Activated T-helper 1 cell treated with anti-CD3 and anti-CD28 coated beads, Interleukin-12 subunit alpha, Interleukin-12 subunit beta, Interleukin-2, Interleukin-4 antibody, amounts not matched to agents 30 ng/mL and 10 ng/mL and 1 ng/mL, durations not matched to agents 14 hours and 24 hours and 36 hours (primary cell): ENCODE measurements around the gene FLAD1. TPM values are rescaled to one million over a fixed set of nuclear protein-coding genes. Genes with fewer than 3 reads are reported as not detected.

ENCODE experiments used
- DNase-seq: peaks from one replicate; pipeline ENCODE4 v3.0.0; 2021; ENCODE audit warnings: low spot score
- H3K27ac Mint-ChIP-seq: one replicate; pipeline ENCODE4 v1.8.0; 2021; ENCODE audit warnings: mild to moderate bottlenecking, mixed read lengths
- H3K27me3 Mint-ChIP-seq: one replicate; pipeline ENCODE4 v1.8.0; 2022; ENCODE audit warnings: mild to moderate bottlenecking, moderate library complexity, mixed read lengths; ENCODE audit not compliant: insufficient read depth
- H3K36me3 Mint-ChIP-seq: one replicate; pipeline ENCODE4 v1.8.0; 2021; ENCODE audit warnings: low read depth, mixed read lengths
- H3K4me1 Mint-ChIP-seq: one replicate; pipeline ENCODE4 v1.8.0; 2021; ENCODE audit warnings: low read depth, mixed read lengths
- H3K4me3 Mint-ChIP-seq: one replicate; pipeline ENCODE4 v1.8.0; 2021; ENCODE audit warnings: mild to moderate bottlenecking, moderate library complexity, mixed read lengths
- H3K9me3 Mint-ChIP-seq: one replicate; pipeline ENCODE4 v1.8.0; 2021; ENCODE audit warnings: mixed read lengths
- intact Hi-C: fragments of 100-400 bp; cut with micrococcal nuclease; formaldehyde crosslinking; loops from one replicate; pipeline ENCODE4 v1.15.1; 2024
- total RNA-seq: library from RNA; stranded (reverse); gene quantifications from 2 replicates; pipeline ENCODE4 v1.2.3, GENCODE V29; 2022

FLAD1 gene
- total RNA-seq, 1 donor from 2014 or later: 74.3 TPM

DNA sequence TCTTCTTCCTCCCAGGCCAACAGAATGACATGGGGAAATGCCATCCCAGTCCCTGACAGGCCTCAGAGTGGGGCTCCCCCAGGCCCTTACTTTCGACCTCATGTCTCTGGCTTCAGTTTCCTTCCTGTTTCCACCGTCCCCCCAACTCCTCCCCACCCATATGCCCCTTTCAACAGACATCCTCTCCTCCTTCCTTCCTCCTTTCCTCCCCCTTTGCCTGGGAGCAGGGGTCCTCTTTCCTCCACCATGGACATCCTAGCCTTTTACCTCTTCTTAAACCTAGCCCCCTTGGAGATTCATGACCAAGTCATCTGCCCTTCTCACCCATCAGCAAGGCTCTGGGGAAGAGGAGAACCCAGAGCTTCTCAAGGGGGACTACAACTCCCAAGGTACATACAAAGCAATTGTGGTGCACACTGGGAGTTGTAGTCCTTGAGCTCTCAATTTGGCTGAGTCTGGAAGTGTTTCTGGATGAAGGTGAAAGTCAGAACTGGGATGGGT, 23.5 kb downstream of the FLAD1 start:
- peaks cover 41% of the 10 kb centered on the region for H3K4me1 Mint-ChIP-seq
- H3K27me3 Mint-ChIP-seq: no peaks in the 10 kb centered on the region
- H3K9me3 Mint-ChIP-seq: no peaks in the 10 kb centered on the region
- peak overlapping the region; percentile 76 for H3K4me3 Mint-ChIP-seq
- H3K27ac Mint-ChIP-seq: peak overlapping the region; percentile 96
- peaks cover 29% of the 10 kb centered on the region for H3K36me3 Mint-ChIP-seq
- intact Hi-C loops: loop anchor here (5.0 kb wide), 1 partner anchor 166 kb away; the partner anchor contains the start of genes KRTCAP2 and TRIM46
- peak; percentile 42 for DNase-seq

- H3K4me3 Mint-ChIP-seq: peak overlapping the region; percentile 49
- no peak for DNase-seq
- H3K9me3 Mint-ChIP-seq: no peaks in the 10 kb centered on the region
- H3K36me3 Mint-ChIP-seq: peaks cover 33% of the 10 kb centered on the region
- H3K27ac Mint-ChIP-seq: no peak overlapping the region
- H3K4me1 Mint-ChIP-seq: peaks cover 47% of the 10 kb centered on the region
- no peaks in the 10 kb centered on the region for H3K27me3 Mint-ChIP-seq
- intact Hi-C loops: loop anchor here (5.0 kb wide), 1 partner anchor 165 kb away; the partner anchor contains the start of genes KRTCAP2 and TRIM46
These were observed 24.2 kb downstream of the FLAD1 start for GRCh38 chr1:155007251-155007828.

- Mint-ChIP-seq H3K4me3 (peak overlapping the region; percentile 99), H3K27ac (peak overlapping the region; percentile 97), H3K4me1 (peaks cover 56% of the 10 kb centered on the region), H3K9me3 (no peaks in the 10 kb centered on the region), H3K36me3 (peaks cover 43% of the 10 kb centered on the region), H3K27me3 (no peaks in the 10 kb centered on the region)
- intact Hi-C loops: loop anchor here (1.0 to 5.0 kb wide), 4 partner anchors 9 to 399 kb away; partner anchors contain the start of genes ADAR, KRTCAP2 and TRIM46
- peak; percentile 71 for DNase-seq
These were observed 25.1 kb downstream of the FLAD1 start for GRCh38 chr1:155008015-155008941.

DNA sequence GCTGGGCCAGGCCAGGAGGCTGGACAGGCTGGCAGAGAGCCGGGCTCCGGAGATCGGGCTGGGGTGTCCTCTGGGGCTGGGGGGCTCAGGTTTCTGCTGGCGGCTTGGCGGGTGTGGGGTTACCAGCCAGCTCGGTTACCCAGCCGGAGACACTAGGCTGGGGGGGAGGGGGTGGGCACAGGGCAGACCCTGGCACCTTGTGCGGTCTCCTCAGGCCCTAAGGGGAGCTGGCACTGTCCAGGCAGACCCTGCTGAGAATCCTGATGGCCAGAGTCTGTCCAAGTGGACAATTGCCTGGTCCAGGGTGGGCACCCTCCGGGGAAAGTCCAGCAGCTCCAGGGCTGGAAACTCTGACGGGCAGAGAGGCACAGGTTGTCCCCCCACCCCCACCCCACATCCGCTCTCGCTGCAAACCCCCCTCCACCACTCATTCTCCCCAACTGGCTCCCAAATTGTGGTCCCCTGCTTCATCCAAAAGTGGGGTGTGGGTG, 26.1 kb downstream of the FLAD1 start:
- Mint-ChIP-seq H3K9me3 (no peaks in the 10 kb centered on the region), H3K4me3 (peak overlapping the region; percentile 99), H3K36me3 (peaks cover 47% of the 10 kb centered on the region), H3K27me3 (no peaks in the 10 kb centered on the region), H3K4me1 (peaks cover 63% of the 10 kb centered on the region), H3K27ac (peak overlapping the region; percentile 97)
- no peak for DNase-seq
- intact Hi-C loops: loop anchor here (2.0 to 5.0 kb wide), 2 partner anchors 163 to 400 kb away; partner anchors contain the start of genes ADAR, KRTCAP2 and TRIM46

- intact Hi-C loops: loop anchor here (2.0 to 5.0 kb wide), 2 partner anchors 163 to 401 kb away; partner anchors contain the start of genes ADAR, KRTCAP2 and TRIM46
- Mint-ChIP-seq H3K9me3 (no peaks in the 10 kb centered on the region), H3K36me3 (peaks cover 45% of the 10 kb centered on the region), H3K4me3 (peak overlapping the region; percentile 99), H3K4me1 (peaks cover 61% of the 10 kb centered on the region), H3K27ac (peak overlapping the region; percentile 97), H3K27me3 (no peaks in the 10 kb centered on the region)
- DNase-seq: no peak
These were observed 26.6 kb downstream of the FLAD1 start for GRCh38 chr1:155009742-155010141.

- Mint-ChIP-seq H3K27me3 (no peaks in the 10 kb centered on the region), H3K9me3 (no peaks in the 10 kb centered on the region), H3K27ac (peak overlapping the region; percentile 97), H3K4me3 (peak overlapping the region; percentile 99), H3K36me3 (peaks cover 45% of the 10 kb centered on the region), H3K4me1 (peaks cover 56% of the 10 kb centered on the region)
- intact Hi-C loops: no loop called here
- no peak for DNase-seq
These were observed 27.2 kb downstream of the FLAD1 start for GRCh38 chr1:155010211-155010918.

- H3K9me3 Mint-ChIP-seq: no peaks in the 10 kb centered on the region
- peak overlapping the region; percentile 85 for H3K27ac Mint-ChIP-seq
- H3K27me3 Mint-ChIP-seq: no peaks in the 10 kb centered on the region
- no peak for DNase-seq
- peak overlapping the region; percentile 99 for H3K4me3 Mint-ChIP-seq
- peaks cover 56% of the 10 kb centered on the region for H3K4me1 Mint-ChIP-seq
- H3K36me3 Mint-ChIP-seq: peaks cover 52% of the 10 kb centered on the region
- intact Hi-C loops: no loop called here
These were observed 27.9 kb downstream of the FLAD1 start for GRCh38 chr1:155011004-155011416.

DNA sequence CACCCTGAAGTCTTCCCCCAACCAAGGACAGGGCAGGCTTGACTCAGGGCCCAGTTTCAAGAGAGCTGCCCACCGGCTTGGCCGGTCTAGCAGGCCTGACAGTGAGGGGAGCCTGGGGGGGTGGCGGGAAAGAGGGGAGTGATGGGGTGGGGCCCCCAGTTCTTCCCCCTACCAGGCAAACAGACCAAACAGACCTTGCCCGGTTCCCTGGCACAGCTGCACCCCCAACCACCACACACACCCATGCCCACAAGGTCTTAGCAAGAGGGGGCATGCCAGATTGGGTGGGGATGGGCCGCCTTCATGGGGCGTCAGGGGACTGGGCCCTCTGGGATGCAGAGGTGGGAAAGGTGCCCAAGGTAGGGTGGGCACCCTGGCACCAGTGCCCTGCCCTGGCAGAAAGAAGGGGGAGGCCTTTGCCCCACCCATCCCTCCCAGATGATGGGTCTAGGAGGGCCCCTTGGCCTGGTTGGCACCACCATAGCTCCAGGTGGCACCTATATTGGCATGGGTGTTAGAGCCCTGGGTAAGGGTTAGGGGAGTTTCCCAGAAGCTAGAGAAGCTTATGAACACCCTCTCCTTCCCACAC, 28.4 kb downstream of the FLAD1 start:
- intact Hi-C loops: loop anchor here (1.0 kb wide), 1 partner anchor 9 kb away; the partner anchor contains the start of gene ZBTB7B
- peaks cover 56% of the 10 kb centered on the region for H3K4me1 Mint-ChIP-seq
- peaks cover 52% of the 10 kb centered on the region for H3K36me3 Mint-ChIP-seq
- peak overlapping the region; percentile 99 for H3K4me3 Mint-ChIP-seq
- H3K27me3 Mint-ChIP-seq: no peaks in the 10 kb centered on the region
- H3K27ac Mint-ChIP-seq: peak overlapping the region; percentile 85
- no peaks in the 10 kb centered on the region for H3K9me3 Mint-ChIP-seq
- no peak for DNase-seq

GRCh38 chr1:155012026-155012546, 28.9 kb downstream of the FLAD1 start:
- Mint-ChIP-seq H3K4me1 (peaks cover 55% of the 10 kb centered on the region), H3K4me3 (peak overlapping the region; percentile 85), H3K36me3 (peaks cover 56% of the 10 kb centered on the region), H3K27ac (peak overlapping the region; percentile 90), H3K27me3 (no peaks in the 10 kb centered on the region), H3K9me3 (no peaks in the 10 kb centered on the region)
- DNase-seq: no peak
- intact Hi-C loops: loop anchor here (1.0 kb wide), 1 partner anchor 10 kb away; the partner anchor contains the start of gene ZBTB7B

GRCh38 chr1:155012776-155013602, 29.8 kb downstream of the FLAD1 start:
- Mint-ChIP-seq H3K9me3 (no peaks in the 10 kb centered on the region), H3K27me3 (no peaks in the 10 kb centered on the region), H3K4me3 (peak overlapping the region; percentile 85), H3K36me3 (peaks cover 59% of the 10 kb centered on the region), H3K27ac (peak overlapping the region; percentile 90), H3K4me1 (peaks cover 59% of the 10 kb centered on the region)
- intact Hi-C loops: loop anchor here (1.0 kb wide), 1 partner anchor 11 kb away; the partner anchor contains the start of gene ZBTB7B
- no peak for DNase-seq

GRCh38 chr1:155013632-155014031, 30.5 kb downstream of the FLAD1 start:
- no peaks in the 10 kb centered on the region for H3K9me3 Mint-ChIP-seq
- H3K4me1 Mint-ChIP-seq: peaks cover 55% of the 10 kb centered on the region
- DNase-seq: no peak
- H3K27me3 Mint-ChIP-seq: no peaks in the 10 kb centered on the region
- H3K27ac Mint-ChIP-seq: peak overlapping the region; percentile 90
- intact Hi-C loops: no loop called here
- H3K36me3 Mint-ChIP-seq: peaks cover 58% of the 10 kb centered on the region
- peak overlapping the region; percentile 85 for H3K4me3 Mint-ChIP-seq
